ENCODE results near the gene ACSM2B.

ACSM2B gene

GRCh38 chr16:20617271-20617670 lies 41.1 kb upstream of the ACSM2B start:
- no peak for TF ChIP-seq CTCF (IDR thresholded peaks at IDR 0.05; ENCODE audit: extremely low read depth, missing control alignments)
- no peak for DNase-seq (ENCODE audit: low spot score)

GRCh38 chr16:20614186-20615141 lies 38.3 kb upstream of the ACSM2B start:
- DNase-seq (ENCODE audit: low spot score): no peak

GRCh38 chr16:20613481-20614185 lies 37.5 kb upstream of the ACSM2B start:
- DNase-seq (ENCODE audit: low spot score): no peak
- no peak for TF ChIP-seq CTCF (IDR thresholded peaks at IDR 0.05; ENCODE audit: extremely low read depth, missing control alignments)

More at GRCh38 chr16:20614186-20615141, 38.3 kb upstream of the ACSM2B start:
- no peak for TF ChIP-seq CTCF (IDR thresholded peaks at IDR 0.05; ENCODE audit: extremely low read depth, missing control alignments)

- no peak for DNase-seq (ENCODE audit: low spot score)
Observed at GRCh38 chr16:20612551-20613480, 36.6 kb upstream of the ACSM2B start.

GRCh38 chr16:20611975-20612481 lies 35.9 kb upstream of the ACSM2B start:
- no peak for DNase-seq (ENCODE audit: low spot score)

More at GRCh38 chr16:20612551-20613480, 36.6 kb upstream of the ACSM2B start:
- no peak for TF ChIP-seq CTCF (IDR thresholded peaks at IDR 0.05; ENCODE audit: extremely low read depth, missing control alignments)

More at GRCh38 chr16:20611975-20612481, 35.9 kb upstream of the ACSM2B start:
- no peak for TF ChIP-seq CTCF (IDR thresholded peaks at IDR 0.05; ENCODE audit: extremely low read depth, missing control alignments)

Measured in GM20000 (cell line).